Measurements from ENCODE around the gene TMEM190.

DNA sequence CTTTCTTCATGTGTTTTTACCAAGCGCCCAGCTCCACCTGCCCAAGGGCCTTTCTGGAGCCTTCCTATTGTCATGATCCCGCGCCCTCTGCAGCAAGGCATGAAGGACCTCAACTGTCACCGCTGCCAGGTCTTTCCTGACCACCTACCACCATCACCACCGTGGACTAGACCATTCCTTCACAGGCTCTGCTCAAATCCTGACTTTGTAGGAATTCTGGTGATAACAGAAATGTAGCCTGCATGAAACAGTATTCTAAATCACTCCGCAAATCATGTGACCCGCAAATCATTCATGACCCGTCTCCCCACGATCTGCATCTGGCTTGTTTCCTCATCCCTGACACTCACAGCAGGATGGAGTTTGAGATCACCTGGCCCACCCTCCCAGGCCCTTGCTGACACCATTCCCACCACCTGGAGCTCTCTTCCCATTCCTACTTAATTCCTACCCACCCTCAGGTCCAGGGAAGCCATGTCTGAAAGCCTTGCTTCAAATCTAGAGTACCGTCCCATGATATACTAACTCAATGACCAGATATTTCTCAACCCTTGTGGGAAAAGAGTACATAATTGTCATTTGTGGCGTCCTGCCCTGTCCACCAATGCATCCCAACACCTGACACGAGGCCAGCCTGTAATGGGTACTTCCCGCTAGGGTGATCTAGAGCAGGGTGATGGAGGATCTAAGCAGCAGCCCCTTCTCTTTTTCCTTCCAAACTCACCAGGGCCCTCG lies 29.6 kb downstream of the TMEM190 start:
- TF ChIP-seq, protein P1, sequence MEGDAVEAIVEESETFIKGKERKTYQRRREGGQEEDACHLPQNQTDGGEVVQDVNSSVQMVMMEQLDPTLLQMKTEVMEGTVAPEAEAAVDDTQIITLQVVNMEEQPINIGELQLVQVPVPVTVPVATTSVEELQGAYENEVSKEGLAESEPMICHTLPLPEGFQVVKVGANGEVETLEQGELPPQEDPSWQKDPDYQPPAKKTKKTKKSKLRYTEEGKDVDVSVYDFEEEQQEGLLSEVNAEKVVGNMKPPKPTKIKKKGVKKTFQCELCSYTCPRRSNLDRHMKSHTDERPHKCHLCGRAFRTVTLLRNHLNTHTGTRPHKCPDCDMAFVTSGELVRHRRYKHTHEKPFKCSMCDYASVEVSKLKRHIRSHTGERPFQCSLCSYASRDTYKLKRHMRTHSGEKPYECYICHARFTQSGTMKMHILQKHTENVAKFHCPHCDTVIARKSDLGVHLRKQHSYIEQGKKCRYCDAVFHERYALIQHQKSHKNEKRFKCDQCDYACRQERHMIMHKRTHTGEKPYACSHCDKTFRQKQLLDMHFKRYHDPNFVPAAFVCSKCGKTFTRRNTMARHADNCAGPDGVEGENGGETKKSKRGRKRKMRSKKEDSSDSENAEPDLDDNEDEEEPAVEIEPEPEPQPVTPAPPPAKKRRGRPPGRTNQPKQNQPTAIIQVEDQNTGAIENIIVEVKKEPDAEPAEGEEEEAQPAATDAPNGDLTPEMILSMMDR (IDR thresholded peaks at IDR 0.05) = no peak
- no peak for TF ChIP-seq POLR2A (IDR thresholded peaks at IDR 0.05)
